Stimulated activated naive CD8-positive, alpha-beta T cell treated with anti-CD3 and anti-CD28 coated beads, Interleukin-15, amount 100 ng/mL, for 72 hours (primary cell): ENCODE measurements around the gene SNAPC4.

Experiments
- ATAC-seq: fragments of 150-1000 bp; cut with Tn5 transposase; 2 replicates; pipeline ENCODE4 v1.10.0; 2021; ENCODE audit warnings: mild to moderate bottlenecking, moderate library complexity
- DNase-seq, 2 donors: peaks; one replicate each; pipeline ENCODE4 v3.0.0; 2021 to 2022
- H3K27ac Mint-ChIP-seq, 2 donors: one replicate each; pipeline ENCODE4 v1.8.0; 2022; ENCODE audit warnings: mild to moderate bottlenecking in 2 of 2, mixed read lengths in 2 of 2, moderate library complexity in 2 of 2
- H3K27me3 Mint-ChIP-seq: one replicate; pipeline ENCODE4 v1.8.0; 2022; ENCODE audit warnings: mixed read lengths
- H3K4me1 Mint-ChIP-seq: one replicate; pipeline ENCODE4 v1.8.0; 2022; ENCODE audit warnings: mild to moderate bottlenecking, mixed read lengths
- H3K4me3 Mint-ChIP-seq, 2 donors: one replicate each; pipeline ENCODE4 v1.8.0; 2022; ENCODE audit warnings: mild to moderate bottlenecking in 2 of 2, mixed read lengths in 2 of 2, moderate library complexity in 1 of 2
- H3K9me3 Mint-ChIP-seq, 2 donors: one replicate each; pipeline ENCODE4 v1.8.0; 2022; ENCODE audit warnings: mixed read lengths in 2 of 2

SNAPC4 gene

DNA sequence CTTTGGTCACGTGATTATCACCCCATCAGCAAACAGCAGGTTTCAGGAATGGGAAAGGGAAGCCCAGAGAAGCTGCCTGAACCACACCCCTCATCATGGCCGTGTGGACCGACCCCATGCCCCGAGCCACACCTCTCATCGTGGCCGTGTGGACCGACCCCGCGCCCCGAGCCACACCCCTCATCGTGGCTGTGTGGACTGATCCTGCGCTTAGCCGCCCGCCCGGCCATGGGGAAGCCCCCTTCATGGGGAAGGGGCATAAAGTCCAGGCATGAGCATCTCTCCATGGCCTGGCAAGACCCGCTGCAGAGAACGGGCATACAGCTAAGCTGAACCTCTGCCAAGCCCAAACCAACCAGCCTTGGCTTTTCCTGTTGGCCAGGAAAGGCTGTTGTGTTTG, 6.4 kb downstream of the SNAPC4 start:
- Mint-ChIP-seq H3K4me1 (peaks cover 13% of the 10 kb centered on the region), H3K27me3 (no peaks in the 10 kb centered on the region), H3K4me3 (no peak overlapping the region), H3K27ac (peak overlapping the region in 1 of 2 donors; percentile 27), H3K9me3 (no peaks in the 10 kb centered on the region)
- DNase-seq (no peak), ATAC-seq (no peak)

DNA sequence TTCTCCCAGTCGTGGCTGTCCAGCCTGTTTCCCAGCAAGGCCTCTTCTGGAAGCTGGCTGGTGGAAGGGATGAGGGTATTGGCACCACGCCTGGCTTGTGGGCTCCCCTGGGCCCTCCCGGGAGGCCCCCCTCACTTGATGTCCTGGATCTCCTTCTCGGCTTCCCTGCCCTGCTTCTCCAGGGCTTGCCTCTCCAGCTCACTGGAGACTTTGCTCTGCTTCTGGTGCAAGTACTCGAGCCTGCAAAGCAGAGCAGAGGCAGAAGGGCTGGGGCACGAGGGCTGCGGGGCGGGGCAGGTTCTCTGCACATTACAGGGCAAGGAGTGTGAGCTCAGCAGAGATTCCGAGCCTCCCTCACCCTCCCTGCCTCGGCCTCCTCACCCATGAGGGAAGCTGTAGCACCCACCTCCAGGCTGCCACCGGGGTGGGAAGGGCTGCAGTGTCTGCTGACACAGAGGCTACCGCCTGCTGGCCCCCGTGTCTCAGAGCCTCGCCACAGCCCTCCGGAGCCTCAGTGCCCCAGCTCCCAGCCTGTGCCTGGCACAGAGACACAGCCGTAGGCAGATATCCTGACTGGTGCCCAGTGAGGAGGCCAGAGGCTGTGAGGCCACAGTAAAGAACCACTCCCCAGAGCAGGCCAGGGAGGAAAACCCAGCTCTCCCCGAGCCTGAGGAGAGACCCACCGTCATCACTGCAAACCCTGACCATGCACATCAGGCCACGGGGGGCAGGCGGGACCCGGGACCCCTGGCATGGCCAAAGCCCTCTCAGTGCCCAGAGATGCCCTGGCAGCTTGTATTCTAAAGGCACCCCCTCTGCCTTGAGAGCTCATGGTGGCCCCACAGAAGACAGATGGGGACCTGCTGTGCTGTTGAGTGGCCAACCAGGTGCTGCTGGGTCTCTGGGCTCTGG, 7.2 kb downstream of the SNAPC4 start:
- no peak for ATAC-seq
- H3K4me3 Mint-ChIP-seq: no peak overlapping the region
- no peaks in the 10 kb centered on the region for H3K9me3 Mint-ChIP-seq

DNA sequence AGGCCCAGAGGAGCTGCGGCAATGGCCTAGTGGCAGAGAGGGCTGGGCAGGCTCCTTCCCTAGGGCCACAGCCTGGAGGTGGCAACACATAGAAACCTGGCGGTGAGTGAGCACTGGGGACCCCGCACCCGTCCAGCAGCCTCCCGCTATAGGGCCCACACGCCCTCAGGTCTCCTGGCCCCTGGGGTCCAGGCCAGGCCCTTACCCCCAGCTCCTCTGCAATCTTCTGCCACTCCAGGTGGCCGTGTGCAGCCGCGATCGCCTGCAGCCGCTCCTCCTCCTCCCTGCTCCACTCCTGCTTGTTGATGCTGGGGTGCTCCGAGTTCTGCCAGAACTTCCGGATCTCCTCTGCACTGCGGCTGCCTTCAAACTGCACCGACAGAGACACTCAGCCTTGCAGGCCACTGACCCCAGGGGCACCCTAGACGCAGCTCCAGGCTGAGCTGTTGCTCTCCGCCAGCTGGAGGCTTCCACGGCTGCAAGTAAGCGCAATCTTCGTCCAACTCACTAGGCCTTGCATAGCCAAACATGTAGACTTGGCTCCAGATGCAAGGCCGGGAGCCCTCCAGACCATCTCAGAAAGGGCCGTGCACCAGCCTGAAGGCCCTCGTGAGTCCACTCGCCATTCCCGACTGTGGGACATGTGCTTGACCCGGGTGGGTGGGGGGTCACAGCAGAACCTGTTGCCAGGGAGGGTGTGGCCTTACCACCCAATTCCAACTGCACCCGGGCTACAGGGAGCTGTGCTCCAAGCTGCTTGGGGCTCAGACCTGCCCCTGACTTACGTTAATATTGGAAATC, 8.0 kb downstream of the SNAPC4 start:
- ATAC-seq (no peak), DNase-seq (no peak)
- Mint-ChIP-seq H3K4me1 (peaks cover 9% of the 10 kb centered on the region), H3K27me3 (no peaks in the 10 kb centered on the region), H3K4me3 (no peak overlapping the region), H3K27ac (no peak overlapping the region), H3K9me3 (no peaks in the 10 kb centered on the region)

More for the DNA sequence above, 7.2 kb downstream of the SNAPC4 start:
- no peaks in the 10 kb centered on the region for H3K27me3 Mint-ChIP-seq
- DNase-seq: no peak
- peak overlapping the region in 1 of 2 donors; percentile 27 for H3K27ac Mint-ChIP-seq
- peaks cover 7% of the 10 kb centered on the region for H3K4me1 Mint-ChIP-seq

DNA sequence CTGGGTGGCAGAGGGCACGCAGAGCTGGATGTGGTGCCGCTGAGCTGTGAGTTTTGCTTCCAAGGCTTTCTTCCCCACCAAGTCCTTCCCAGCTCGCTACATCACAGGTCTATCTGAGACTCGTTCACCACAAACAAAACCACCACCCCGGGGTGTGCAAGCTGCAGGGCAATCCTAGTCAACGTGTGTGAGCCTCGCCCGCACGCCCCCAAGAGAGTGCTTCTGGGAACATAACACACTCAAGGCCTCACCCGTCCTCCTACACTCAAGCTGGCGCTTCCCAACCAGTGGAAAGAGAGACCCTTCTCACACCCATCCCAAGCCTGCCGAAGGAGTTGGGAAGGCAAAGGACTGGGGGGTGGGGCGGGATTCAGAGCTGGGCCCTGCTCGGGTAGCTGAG, 10.6 kb downstream of the SNAPC4 start:
- no peak for DNase-seq
- no peak overlapping the region for H3K27ac Mint-ChIP-seq
- no peaks in the 10 kb centered on the region for H3K27me3 Mint-ChIP-seq
- H3K4me1 Mint-ChIP-seq: peaks cover 28% of the 10 kb centered on the region
- no peaks in the 10 kb centered on the region for H3K9me3 Mint-ChIP-seq
- H3K4me3 Mint-ChIP-seq: no peak overlapping the region
- no peak for ATAC-seq

DNA sequence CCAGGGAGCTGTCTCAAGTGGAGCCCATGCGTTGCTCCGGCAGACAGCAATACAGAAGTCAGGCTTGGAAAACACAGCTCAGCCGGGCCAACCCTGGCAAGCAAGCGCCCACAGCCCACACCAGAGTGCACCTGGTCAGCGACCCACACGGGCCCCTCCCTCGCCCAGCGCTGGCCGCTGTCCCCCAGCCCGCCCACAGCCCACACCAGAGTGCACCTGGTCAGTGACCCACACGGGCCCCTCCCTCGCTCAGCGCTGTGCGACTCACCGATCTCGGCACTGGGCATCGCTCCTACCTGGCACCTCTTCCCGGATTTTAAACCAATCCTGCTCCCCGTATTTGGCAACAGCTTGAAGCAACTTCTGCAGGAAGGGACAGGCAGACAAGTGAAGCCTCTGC, 12.8 kb downstream of the SNAPC4 start:
- ATAC-seq (no peak), DNase-seq (no peak)
- no peak overlapping the region for H3K4me3 Mint-ChIP-seq
- H3K9me3 Mint-ChIP-seq: no peaks in the 10 kb centered on the region
- peaks cover 34% of the 10 kb centered on the region for H3K4me1 Mint-ChIP-seq
- no peak overlapping the region for H3K27ac Mint-ChIP-seq
- H3K27me3 Mint-ChIP-seq: no peaks in the 10 kb centered on the region

DNA sequence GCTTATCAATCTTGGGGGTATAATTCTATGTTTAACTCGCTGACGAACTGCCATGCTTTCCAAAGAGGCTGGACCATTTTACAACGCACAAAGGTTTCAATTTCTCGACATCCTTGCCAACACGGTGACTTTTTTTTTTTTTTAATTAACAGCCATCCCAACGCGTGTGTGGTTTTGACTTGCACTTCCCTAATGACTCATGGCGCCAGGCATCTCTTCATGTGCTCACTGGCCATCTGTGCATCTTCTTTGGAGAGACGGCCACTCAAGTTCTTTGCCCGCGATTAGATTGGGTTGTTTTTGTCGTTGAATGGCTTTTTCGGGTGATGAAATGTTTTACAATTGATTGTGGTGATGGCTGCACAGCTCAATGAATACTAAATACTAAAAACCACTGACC, 14.0 kb downstream of the SNAPC4 start:
- Mint-ChIP-seq H3K27ac (peak overlapping the region; percentile 31 to 37), H3K4me1 (peaks cover 34% of the 10 kb centered on the region), H3K9me3 (no peaks in the 10 kb centered on the region), H3K27me3 (no peaks in the 10 kb centered on the region), H3K4me3 (peak overlapping the region in 1 of 2 donors; percentile 10)
- DNase-seq: no peak
- no peak for ATAC-seq

DNA sequence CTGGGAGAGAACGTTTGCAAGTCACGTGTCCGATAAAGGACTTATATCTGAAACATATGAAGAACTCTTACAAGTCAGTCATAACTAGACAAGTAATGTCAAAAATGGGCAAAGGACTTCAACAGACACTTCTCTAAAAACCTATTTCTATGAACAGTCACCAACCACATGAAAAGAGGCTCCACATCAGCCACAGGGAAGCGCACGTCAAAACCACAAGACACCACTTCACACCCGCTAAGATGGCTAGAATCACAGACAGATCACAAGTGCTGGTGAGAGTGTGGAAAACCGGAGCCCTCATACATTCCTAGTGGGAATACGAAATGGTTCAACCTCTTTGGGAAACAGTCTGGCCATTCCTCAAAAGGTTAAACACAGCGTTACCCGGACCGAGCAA, 15.0 kb downstream of the SNAPC4 start:
- peaks cover 34% of the 10 kb centered on the region for H3K4me1 Mint-ChIP-seq
- H3K27ac Mint-ChIP-seq: peak overlapping the region; percentile 27 to 80
- ATAC-seq (peak; percentile 95), DNase-seq (peak; percentile 51 to 70)
- peak overlapping the region; percentile 14 to 58 for H3K4me3 Mint-ChIP-seq
- no peaks in the 10 kb centered on the region for H3K9me3 Mint-ChIP-seq
- no peaks in the 10 kb centered on the region for H3K27me3 Mint-ChIP-seq

DNA sequence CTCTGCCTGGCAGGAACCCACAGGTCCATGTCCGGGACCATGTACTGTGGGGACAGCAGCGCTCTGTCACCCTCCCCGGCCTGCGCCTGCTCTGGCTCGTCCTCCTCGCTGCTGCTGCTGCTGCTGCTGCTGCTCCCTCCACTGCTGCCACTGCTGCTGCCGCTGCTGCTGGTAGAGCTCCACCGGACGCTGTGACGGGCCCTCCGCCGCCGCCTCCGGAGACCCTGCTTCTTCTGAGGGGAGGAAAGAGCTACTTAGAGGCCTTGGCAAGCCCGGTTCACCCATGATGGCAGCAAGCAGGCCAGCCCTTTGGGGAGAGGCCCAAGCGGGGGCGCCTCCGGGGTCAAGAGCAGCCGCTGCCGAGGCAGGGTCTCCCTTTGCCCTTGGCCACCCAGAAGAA, 16.5 kb downstream of the SNAPC4 start:
- no peak overlapping the region for H3K4me3 Mint-ChIP-seq

DNA sequence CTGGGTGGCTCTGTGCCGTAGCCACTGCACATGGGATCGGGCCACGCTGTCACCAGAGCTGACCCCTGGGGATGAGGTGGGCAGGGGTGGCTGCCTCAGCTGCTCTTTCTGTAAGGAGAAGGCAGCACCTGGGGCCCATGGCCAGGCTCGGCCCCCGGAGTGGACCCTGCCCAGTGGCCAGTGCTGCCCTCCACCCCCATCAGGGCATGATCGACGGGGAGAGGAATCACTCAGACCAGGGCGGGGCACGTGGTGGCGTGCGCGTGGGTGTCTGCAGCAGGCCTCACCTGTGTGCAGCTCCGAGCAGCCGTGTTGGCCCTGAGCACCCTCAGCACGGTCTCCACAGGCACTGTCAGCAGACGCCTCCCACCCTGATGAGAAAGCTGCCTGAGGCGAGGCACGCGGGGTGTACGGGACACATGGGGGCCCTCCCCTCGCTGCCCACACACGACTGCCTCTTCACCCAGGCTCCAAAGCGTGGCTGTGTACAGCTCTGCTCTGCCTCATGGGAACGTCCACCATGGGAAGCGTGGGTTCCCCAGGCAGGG, 17.9 kb downstream of the SNAPC4 start:
- Mint-ChIP-seq H3K9me3 (no peaks in the 10 kb centered on the region), H3K27ac (peak overlapping the region in 1 of 2 donors; percentile 59), H3K4me3 (no peak overlapping the region), H3K4me1 (peaks cover 28% of the 10 kb centered on the region), H3K27me3 (no peaks in the 10 kb centered on the region)
- ATAC-seq (no peak), DNase-seq (no peak)

More for the DNA sequence above, 16.5 kb downstream of the SNAPC4 start:
- no peak for DNase-seq
- Mint-ChIP-seq H3K4me1 (peaks cover 34% of the 10 kb centered on the region), H3K9me3 (no peaks in the 10 kb centered on the region), H3K27me3 (no peaks in the 10 kb centered on the region), H3K27ac (no peak overlapping the region)
- no peak for ATAC-seq

DNA sequence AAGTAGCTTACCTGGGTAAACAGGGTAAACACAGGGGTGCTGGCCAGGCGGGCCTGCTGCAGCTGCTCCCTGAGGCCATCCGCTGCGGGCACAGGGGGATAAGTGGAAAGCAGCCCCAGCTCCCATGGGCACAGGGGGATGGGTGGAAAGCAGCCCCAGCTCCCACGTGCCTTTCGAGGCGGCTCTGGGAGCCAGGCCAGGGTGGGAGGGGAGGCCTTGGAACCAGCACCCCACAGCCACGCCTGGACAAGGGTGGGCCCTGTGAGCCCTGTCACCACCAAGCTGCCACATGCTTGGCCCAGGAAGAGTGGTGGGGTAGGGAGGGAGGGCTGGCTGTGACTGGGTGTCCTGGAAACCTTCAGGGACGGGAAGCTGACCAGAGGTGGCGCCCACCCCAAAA, 18.7 kb downstream of the SNAPC4 start:
- H3K27ac Mint-ChIP-seq: no peak overlapping the region
- no peaks in the 10 kb centered on the region for H3K27me3 Mint-ChIP-seq

DNA sequence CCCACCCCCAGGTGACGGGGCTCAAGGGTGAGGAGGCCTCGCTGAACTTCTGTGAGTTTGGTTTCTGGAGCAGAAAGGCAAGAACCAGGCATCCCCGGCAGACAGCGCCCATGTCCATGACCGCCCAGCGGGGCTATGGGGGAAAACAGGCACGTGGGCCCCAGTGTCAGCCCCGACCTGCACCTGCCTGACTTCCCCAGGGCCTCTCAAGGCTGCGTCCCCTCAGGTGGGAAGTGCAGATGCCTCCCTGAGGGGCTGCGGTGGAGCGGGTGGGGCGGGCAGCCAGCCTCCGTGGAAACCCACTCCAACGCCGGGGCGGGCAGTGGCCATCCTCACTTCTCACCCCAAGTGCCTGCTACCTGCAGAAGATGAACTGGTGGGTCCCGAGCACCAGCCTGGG, 19.6 kb downstream of the SNAPC4 start:
- H3K4me1 Mint-ChIP-seq: peaks cover 16% of the 10 kb centered on the region
- no peak for ATAC-seq
- no peaks in the 10 kb centered on the region for H3K9me3 Mint-ChIP-seq

More for the DNA sequence above, 18.7 kb downstream of the SNAPC4 start:
- Mint-ChIP-seq H3K4me3 (no peak overlapping the region), H3K9me3 (no peaks in the 10 kb centered on the region), H3K4me1 (peaks cover 26% of the 10 kb centered on the region)
- ATAC-seq (no peak), DNase-seq (no peak)

DNA sequence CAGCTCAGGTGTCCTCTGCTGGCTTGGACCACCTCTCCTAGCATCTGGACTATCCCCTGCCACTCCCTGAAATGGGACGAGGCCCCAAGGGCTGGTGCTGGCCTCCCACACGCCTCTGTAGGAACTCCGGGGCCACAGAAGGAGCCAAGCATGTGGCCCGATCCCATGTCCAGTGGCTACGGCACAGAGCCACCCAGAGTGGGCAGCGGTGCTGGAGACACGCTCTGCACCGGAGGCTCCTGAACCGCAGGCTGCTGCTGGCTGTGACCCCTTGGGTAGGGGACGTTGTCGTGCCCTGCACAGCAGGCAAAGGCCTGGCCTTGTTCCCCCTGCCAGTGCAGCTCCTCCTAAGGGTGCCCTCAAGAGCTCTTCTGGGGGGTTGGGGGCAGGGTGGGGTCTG, 20.1 kb downstream of the SNAPC4 start:
- H3K4me3 Mint-ChIP-seq: no peak overlapping the region

More for the DNA sequence above, 19.6 kb downstream of the SNAPC4 start:
- Mint-ChIP-seq H3K4me3 (no peak overlapping the region), H3K27me3 (no peaks in the 10 kb centered on the region), H3K27ac (no peak overlapping the region)
- DNase-seq: no peak

DNA sequence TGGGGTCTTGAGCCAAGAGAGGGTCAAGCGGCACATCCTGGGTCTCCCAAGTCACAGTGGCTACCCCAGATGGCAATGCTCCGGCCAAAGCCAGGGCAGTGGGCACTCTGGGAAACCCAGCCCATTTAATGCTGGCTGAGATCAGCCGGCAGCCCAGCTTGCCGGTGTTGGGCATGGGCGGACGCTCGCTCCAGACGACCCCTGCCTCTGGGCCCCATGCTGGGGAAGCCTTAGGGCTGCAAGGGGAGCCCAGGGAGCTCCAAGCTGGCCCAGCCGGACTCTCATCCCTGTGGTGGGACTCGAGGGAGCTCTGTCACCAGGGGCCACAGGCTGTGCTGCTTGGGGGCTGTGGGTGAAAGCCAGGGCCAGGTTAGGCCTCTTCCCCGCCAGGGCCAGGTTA, 20.6 kb downstream of the SNAPC4 start:
- DNase-seq (no peak), ATAC-seq (no peak)
- no peaks in the 10 kb centered on the region for H3K27me3 Mint-ChIP-seq
- H3K4me1 Mint-ChIP-seq: peaks cover 6% of the 10 kb centered on the region
- H3K9me3 Mint-ChIP-seq: no peaks in the 10 kb centered on the region
- no peak overlapping the region for H3K4me3 Mint-ChIP-seq
- H3K27ac Mint-ChIP-seq: no peak overlapping the region

More for the DNA sequence above, 20.1 kb downstream of the SNAPC4 start:
- H3K27ac Mint-ChIP-seq: no peak overlapping the region
- no peaks in the 10 kb centered on the region for H3K27me3 Mint-ChIP-seq
- H3K4me1 Mint-ChIP-seq: peaks cover 11% of the 10 kb centered on the region
- DNase-seq: no peak
- H3K9me3 Mint-ChIP-seq: no peaks in the 10 kb centered on the region
- no peak for ATAC-seq

DNA sequence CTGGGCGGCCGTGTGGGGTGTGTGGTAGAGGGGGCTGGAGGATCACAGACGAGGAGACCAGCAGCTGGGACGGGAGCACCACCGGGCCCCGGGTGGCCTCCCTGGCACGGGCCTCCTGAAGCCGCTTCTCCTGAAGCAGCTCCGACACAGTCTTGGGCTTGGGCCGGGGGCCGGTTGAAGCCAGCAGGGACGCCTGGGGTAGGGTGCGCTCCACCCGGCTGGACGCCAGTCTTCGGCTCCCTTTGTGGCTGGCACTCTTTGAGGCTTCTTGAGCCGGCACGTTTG, 21.0 kb downstream of the SNAPC4 start:
- Mint-ChIP-seq H3K27ac (no peak overlapping the region), H3K27me3 (no peaks in the 10 kb centered on the region), H3K9me3 (no peaks in the 10 kb centered on the region), H3K4me3 (no peak overlapping the region), H3K4me1 (peaks cover 2% of the 10 kb centered on the region)
- ATAC-seq (no peak), DNase-seq (no peak)

DNA sequence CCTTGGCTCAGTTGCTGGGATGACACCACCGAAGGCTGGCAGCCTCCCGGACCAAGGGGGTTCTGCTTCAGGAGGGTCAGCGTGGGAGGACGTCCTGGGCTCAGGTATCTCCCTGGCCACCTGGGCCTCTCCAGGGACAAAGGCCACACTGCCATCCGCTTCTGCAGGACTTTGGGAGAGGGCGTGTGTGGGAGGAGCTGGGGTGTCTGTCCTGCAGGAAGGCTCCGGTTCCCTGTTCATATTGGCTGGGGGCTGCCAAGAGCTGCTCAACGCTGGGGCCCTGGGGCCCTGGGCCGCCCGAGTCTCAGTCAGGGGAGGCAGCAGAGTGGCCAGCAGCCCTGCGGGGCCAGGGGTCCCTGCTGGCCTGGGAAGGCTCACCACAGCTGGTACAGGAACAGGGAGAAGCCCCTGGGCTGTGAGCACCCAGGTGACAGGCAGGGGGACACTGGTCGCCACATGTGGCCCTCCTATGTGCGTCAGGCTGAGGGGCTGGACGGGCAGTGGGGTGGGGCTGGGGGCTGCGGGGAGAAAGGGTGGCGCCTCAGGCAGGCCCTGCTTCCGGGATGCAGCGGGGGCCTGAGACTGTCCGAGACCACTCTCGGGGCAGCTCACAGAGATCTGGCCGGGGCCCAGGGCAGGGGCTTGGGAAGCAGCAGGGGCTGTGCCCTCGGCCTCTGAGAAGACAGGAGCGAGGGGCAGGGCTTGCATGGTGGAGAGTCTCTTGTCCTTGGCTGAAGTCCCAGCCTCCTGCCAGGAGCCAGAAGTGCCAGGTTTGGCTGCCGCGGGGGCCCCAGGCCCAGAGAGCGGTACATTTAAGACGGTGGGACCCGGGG, 21.6 kb downstream of the SNAPC4 start:
- H3K27ac Mint-ChIP-seq: no peak overlapping the region
- no peak overlapping the region for H3K4me3 Mint-ChIP-seq
- no peaks in the 10 kb centered on the region for H3K27me3 Mint-ChIP-seq
- ATAC-seq: no peak
- no peak for DNase-seq
- H3K9me3 Mint-ChIP-seq: no peaks in the 10 kb centered on the region
- peaks cover under 1% of the 10 kb centered on the region for H3K4me1 Mint-ChIP-seq
